Activated CD4-positive, alpha-beta T cell treated with anti-CD3 and anti-CD28 coated beads, Interleukin-2, amount 50 U/mL, for 24 hours (primary cell): ENCODE measurements around the gene LETM1.

ENCODE experiments used
- DNase-seq, 2 donors: peaks; one replicate each; pipeline ENCODE4 v3.0.0-alpha.2; 2020; ENCODE audit warnings: low read depth in 1 of 2, low spot score in 1 of 2

The LETM1 gene

GRCh38 chr4:1830234-1830633 lies 25.7 kb downstream of the LETM1 start:
- no peak for DNase-seq

- no peak for DNase-seq
Observed at GRCh38 chr4:1826531-1827350, 29.2 kb downstream of the LETM1 start.

DNA sequence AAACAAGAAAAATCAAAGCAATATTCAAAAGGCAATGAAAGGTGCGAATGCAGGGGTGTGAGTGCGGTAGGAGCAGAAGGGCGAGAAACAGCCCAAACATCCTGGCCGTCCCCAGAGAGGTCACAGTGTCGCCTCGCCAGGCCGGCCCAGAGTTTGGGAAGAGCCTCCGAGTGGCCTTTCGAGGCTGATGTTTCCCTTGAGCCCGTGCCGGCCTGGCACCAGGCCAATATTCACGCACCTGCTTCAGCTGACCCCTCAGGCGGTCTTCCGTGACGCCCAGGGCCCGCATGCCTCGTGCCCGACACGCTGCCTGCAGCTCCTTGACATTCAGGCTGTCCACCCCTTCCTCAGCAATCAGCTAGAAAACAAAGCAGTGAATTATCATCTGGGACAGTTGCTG lies 30.6 kb downstream of the LETM1 start:
- DNase-seq = no peak

GRCh38 chr4:1824746-1825145 lies 31.2 kb downstream of the LETM1 start:
- DNase-seq = no peak

DNA sequence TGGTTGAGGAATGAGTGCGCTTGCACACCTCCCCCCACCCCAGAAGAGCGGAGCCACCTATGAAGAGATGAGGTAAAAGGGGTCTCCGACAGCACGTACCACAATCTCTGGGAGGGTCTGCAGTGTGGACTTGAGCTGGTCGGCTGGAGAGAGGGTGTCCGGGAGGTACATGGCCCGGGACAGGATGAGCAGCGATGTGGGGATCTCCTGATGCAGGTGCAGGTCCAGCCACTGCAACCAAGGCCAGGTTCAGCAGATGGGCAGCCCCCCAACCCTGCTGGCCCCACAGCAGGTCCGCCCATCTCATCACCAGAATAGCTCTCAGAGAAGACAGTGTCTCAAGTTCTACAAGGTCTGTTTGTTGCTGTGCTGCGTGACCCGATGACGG lies 32.4 kb downstream of the LETM1 start:
- no peak for DNase-seq

- no peak for DNase-seq
Observed at GRCh38 chr4:1822568-1823544, 33.1 kb downstream of the LETM1 start.

- DNase-seq = no peak
Observed at GRCh38 chr4:1821679-1822567, 34.0 kb downstream of the LETM1 start.

DNA sequence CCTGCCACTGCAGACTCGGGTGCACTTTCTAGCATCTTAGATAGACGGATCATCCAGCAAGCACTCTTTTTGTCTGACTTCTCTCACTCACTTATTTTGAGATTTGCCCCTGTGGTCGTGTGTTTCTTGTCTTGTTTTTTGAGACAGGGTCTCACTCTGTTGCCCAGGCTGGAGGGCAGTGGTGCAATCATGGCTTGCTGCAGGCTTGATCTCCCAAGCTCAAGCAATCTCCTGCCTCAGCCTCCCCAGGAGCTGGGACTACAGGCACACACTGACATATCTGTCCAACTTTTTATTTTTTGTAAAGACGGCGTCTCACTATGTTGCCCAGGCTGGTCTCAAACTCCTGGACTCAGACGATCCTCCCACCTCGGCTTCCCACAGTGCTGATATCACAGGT lies 36.1 kb downstream of the LETM1 start:
- DNase-seq = no peak

DNA sequence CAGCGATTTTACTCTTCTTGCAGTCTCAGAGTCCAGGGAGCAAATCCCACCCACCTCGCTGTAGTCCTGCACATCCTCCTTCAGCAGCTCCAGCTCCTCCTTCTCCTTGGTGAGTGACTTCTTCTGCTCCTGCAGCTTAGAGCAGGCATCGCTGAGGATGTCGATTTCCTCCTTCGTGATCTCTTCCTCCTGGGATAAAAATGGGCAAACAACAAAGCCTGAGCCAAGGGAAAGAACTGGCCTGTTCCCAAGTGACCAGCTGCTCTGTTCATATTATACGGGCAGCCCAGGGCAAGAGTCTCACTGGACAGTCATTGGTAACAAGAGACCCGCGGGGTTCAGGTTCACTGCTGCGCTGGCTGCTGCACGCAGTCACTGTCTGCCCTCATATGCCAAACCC lies 36.7 kb downstream of the LETM1 start:
- DNase-seq = no peak

DNA sequence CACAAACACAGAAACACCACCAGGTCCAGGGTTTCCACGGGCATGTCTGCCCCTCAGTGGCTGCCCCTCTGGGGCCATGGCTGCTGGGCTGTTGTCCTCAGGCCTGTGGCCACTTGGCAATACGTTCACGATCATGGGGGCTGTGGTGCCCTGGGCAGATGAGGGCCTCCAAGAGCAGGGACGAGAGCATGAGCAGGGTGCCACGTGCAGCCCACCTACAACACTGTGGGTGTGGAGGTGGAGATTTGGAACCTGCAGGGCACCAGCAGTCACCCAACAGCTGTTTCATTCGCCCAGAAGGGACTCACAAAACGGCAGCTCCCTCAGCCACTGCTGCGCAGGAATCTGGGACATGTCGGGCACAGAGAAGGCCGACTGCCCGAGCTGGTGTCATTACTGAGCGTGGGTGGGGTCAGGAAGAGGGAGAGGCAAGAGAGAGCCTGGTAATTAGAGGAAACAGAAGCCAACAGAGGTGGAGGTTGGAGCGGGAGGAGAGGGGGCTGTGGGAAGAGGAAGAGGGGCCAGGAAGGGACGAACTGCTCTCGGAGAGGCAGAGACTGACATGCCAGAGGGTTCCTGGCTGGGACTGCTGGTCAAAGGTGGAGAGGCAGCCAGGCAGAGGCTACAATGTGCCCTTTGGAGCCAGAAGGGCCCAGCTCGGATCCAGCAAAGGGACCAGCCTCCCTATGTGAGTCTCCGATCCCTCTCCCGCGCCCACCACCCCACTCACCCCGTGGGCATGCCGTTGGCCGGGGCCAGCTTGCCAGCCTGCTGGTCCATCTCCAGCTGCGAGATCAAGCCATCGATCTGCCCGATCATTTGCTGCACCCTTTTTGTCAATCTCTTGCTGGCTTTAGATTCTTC lies 39.7 kb downstream of the LETM1 start:
- no peak for DNase-seq

DNA sequence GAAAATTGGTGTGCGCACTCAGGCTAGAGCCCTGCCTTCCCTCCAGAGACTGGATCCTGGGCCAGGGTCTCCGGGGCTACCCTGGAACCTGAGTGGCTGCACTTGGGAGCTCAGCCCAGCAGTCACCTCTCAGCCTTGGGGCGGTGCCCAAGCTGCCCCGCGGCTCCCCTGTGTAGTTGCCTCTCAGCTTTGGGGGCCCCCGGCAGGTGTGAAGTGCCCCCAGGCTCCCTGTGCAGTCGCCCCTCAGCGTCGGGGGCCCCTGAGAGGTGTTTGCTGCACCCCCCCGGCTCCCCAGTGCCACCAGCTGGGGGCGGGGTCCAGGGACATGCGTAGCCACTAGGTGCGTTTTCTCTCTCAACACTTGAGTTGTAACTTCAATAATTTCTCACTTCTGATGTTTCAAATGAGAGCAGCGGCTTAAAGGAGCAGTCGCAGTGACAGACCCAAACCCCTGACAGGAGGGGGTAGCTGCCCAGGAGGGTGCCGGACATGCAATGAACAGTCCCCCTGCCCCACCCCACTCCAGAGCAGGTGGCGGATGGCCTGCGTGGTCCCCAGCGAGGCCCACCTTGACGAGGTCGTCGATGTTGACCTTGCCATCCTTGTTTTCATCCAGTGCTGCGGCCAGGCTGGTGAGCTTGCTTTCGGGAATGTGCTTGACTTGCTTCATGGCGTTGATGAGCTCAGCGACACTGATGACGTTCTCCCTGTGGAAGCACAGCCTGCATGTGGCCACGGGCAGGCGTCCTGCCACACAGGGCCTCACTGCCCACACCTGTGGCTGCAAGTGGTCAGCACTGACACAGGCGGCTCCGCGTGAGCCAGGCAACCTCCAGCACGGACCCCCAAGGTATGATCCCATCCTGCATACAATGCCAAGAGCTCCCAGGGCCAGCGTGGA lies 40.6 kb downstream of the LETM1 start:
- DNase-seq = no peak

DNA sequence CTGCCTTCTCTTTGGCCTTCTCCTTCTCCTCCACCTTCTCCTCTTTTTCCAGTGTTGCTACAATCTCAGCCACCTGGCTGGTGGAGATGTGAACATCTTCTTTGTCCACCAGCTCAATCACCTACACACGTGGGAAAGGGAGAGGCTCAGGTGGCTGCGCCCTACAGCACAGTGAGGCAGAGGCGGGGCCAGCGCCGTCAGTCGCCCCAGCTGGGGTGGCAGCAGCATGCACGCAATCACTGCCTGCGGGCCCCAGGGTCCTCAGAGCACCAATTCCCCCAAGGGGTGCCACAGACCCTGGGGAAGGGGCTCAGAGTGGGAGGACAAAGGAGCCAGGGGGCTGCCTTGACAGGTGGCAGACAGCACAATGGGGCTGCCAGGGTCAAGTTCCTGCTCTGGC lies 41.5 kb downstream of the LETM1 start:
- no peak for DNase-seq

DNA sequence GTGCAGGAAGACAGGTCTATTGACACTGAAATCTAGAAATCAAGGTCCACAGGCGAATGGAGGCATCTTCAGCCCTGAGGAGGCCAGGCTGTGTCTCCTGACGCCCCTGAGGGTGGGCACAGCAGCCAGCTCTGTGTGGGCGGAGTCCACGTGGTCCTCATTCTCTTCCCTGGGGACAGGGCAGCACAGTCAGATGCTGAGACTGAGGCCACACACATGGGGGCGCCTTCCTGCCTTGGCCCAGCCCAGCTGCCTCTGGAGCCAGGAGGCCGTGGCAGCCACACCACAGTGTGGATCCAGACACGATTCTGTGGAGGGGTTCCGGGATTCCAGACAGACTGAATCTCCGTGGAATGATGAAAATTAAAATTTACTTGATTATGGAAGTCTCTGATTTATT lies 42.0 kb downstream of the LETM1 start:
- no peak for DNase-seq

GRCh38 chr4:1813231-1813630 lies 42.7 kb downstream of the LETM1 start:
- DNase-seq = no peak

GRCh38 chr4:1812720-1813119 lies 43.2 kb downstream of the LETM1 start:
- DNase-seq = no peak

DNA sequence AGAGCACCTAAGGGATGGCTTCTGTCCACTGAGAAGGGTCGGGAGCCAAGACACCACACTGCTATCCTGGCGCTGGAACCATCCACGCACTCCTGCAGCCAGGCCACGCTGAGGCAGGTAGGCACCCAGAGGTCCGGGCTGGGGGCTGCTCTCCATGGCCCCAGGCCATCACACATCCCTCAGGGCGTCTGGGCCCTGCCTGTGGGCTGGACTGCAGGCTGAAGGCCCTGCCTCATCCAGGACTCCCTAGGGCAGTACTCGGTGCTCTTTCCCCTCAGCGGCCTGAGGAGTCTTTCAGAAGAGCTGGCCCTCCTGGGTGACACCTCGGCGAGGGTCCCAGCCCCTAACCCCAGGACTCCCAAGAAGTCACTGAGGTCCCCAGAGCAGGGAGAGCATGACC lies 45.2 kb downstream of the LETM1 start:
- no peak for DNase-seq

GRCh38 chr4:1809754-1810502 lies 46.0 kb downstream of the LETM1 start:
- peak; percentile 33 to 54 for DNase-seq
